Left forelimb (tissue), 1 donor: ENCODE data around the gene TOMM20.

Experiments
- DNase-seq: peaks from one replicate; pipeline ENCODE4 v3.0.0-alpha.2; 2018; ENCODE audit warnings: low spot score

TOMM20 gene

DNA sequence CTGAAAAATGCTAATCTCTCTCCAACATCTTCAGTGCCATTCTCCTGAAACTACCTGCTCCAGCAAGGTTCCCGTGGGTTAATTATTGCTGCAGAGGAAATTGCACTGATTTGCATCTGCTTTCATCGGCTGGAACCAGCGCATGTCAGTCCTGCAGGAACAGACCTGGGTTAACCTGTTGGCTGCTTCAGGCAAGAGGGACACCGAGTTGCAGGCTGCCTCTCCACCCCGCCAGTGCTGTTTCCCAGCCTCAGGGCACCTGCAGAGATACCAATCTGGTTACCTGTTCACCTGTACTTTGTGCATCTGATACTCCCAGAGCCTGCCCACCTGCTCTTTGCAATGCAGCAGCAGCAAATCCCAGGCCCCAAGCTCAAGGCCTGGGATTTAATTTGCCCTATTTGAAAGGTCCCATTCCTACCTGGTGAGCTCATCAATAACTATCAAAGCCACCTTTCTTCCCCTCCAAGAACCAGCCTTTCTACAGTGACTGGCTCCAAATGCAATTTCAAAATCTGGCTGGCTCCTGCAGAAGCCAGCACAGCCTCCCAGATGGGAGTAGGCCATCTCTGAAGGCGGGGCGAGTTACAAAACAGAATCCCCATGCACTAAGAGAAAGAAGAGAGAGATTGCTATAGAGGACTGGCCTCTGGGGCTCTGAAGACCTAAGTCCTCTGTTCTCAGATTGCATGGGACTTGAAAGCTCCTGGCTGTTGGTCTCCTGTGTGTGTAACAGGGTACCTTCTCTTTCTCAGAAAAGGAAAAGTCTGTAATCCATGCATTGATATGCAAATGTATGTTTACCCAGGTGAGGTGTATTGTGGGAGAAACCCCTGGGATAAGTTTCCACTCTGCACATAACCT is 67.8 kb downstream of the TOMM20 start:
- no peak for DNase-seq
